ENCODE measurements around the gene M1AP. TPM values are rescaled to one million over a fixed set of nuclear protein-coding genes. Genes with fewer than 3 reads are reported as not detected.

The M1AP gene
- total RNA-seq, 1 experiment from 2014 or later: 7.6 TPM

DNA sequence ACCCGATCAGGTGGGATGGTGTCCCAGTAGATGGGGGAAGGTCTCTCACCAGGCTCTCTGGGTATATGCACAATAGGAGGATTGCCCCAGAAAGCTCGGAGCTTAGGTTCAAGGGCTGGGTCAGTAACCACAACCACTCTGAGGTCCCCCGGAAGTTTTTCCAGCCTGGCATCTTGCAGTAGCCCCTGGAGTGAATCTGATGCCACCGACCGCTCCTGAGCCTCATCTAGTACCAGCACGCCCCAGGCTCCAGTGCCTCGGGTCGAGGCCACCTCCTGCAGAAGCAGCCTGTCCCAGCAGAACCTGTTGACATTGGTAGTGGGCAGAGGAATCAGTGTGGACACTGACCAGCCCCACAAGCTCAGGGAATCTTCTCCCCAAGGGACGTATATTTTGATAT, 124.1 kb downstream of the M1AP start:
- WGBS (ENCODE audit: extremely low coverage, insufficient read length, low lambda C conversion rate): no CpG with 5 or more reads among the region's 9 CpGs
- H3K27me3 Mint-ChIP-seq (ENCODE audit: low read depth): peaks cover 45% of the 10 kb centered on the region
- no peak for DNase-seq

More for the DNA sequence above, 124.1 kb downstream of the M1AP start:
- Histone ChIP-seq H3T11ph (ENCODE audit: low read length) (no peak overlapping the region), H3K4me2 (ENCODE audit: insufficient read depth, insufficient read length, low read length) (no peak overlapping the region), H4K8ac (replicated peaks; ENCODE audit: insufficient read length, low read depth, low read length) (no peak overlapping the region), H3K27ac (ENCODE audit: insufficient read length, low read depth, low read length) (no peak overlapping the region), H3K14ac (ENCODE audit: insufficient read depth, low read length) (no peak overlapping the region), H2BK120ac (ENCODE audit: low read depth, low read length, poor library complexity, severe bottlenecking) (no peak overlapping the region), H3K23me2 (ENCODE audit: insufficient read length, low read depth, low read length, poor library complexity, severe bottlenecking) (peaks cover 6% of the 10 kb centered on the region), H4K20me1 (ENCODE audit: control insufficient read depth, insufficient read depth, insufficient read length) (no peaks in the 10 kb centered on the region), H2BK15ac (ENCODE audit: low read depth, low read length) (no peak overlapping the region), H4K5ac (ENCODE audit: insufficient read length, low read depth, low read length) (no peak overlapping the region), H3K27me3 (ENCODE audit: insufficient read depth, low read length) (peaks cover 12% of the 10 kb centered on the region; the same call in 1 of the 2 replicates), H3K9me3 (ENCODE audit: control insufficient read depth, low read depth, low read length) (no peaks in the 10 kb centered on the region), H3K4me1 (ENCODE audit: insufficient read depth, low read length) (peaks cover 4% of the 10 kb centered on the region; the same call in 1 of the 2 replicates), H3K9ac (ENCODE audit: extremely low read depth, insufficient read length, low read length) (no peak overlapping the region), H2BK5ac (ENCODE audit: insufficient read length, low read length) (no peak overlapping the region), H2AK5ac (ENCODE audit: insufficient read length, low read length) (no peak overlapping the region), H3K23ac (ENCODE audit: insufficient read length, low read depth, low read length) (no peak overlapping the region), H3K18ac (ENCODE audit: insufficient read length, low read depth, low read length) (no peak overlapping the region), H4K91ac (ENCODE audit: insufficient read length, low read depth, low read length) (no peak overlapping the region), H2BK20ac (ENCODE audit: low read depth, low read length, poor library complexity, severe bottlenecking) (no peak overlapping the region), H3K56ac (ENCODE audit: insufficient read length, low read depth, low read length) (no peak overlapping the region), H3K79me1 (ENCODE audit: insufficient read depth, low read depth, low read length, poor library complexity, severe bottlenecking) (peaks cover 4% of the 10 kb centered on the region), H2AFZ (ENCODE audit: low read length) (no peak overlapping the region), H3K79me2 (ENCODE audit: insufficient read depth, low read length) (peaks cover 4% of the 10 kb centered on the region; the same call in 1 of the 2 replicates), H2BK12ac (ENCODE audit: insufficient read length, low read depth, low read length) (no peak overlapping the region), H3K4ac (ENCODE audit: low read depth, low read length) (no peak overlapping the region)
- no peaks in the 10 kb centered on the region; a peak in 1 of 5 replicates for H3K9me3 Mint-ChIP-seq
- H3K27ac Mint-ChIP-seq: no peak overlapping the region
- H3K36me3 Mint-ChIP-seq (ENCODE audit: insufficient read depth in 1 of 3, low read depth in 3 of 3): peaks cover 23 to 30% (median 30%) of the 10 kb centered on the region in 3 experiments
- H3K4me3 Mint-ChIP-seq: no peak overlapping the region; a peak in 1 of 5 replicates
- TF ChIP-seq, protein P1, sequence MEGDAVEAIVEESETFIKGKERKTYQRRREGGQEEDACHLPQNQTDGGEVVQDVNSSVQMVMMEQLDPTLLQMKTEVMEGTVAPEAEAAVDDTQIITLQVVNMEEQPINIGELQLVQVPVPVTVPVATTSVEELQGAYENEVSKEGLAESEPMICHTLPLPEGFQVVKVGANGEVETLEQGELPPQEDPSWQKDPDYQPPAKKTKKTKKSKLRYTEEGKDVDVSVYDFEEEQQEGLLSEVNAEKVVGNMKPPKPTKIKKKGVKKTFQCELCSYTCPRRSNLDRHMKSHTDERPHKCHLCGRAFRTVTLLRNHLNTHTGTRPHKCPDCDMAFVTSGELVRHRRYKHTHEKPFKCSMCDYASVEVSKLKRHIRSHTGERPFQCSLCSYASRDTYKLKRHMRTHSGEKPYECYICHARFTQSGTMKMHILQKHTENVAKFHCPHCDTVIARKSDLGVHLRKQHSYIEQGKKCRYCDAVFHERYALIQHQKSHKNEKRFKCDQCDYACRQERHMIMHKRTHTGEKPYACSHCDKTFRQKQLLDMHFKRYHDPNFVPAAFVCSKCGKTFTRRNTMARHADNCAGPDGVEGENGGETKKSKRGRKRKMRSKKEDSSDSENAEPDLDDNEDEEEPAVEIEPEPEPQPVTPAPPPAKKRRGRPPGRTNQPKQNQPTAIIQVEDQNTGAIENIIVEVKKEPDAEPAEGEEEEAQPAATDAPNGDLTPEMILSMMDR (conservative IDR thresholded peaks at IDR 0.05): no peak
- H3K4me1 Mint-ChIP-seq: peaks cover 11 to 14% of the 10 kb centered on the region in 2 experiments
